Caco-2 (cell line): Measurements from ENCODE around the gene TAGLN2. TPM values are rescaled to one million over a fixed set of nuclear protein-coding genes. Genes with fewer than 3 reads are reported as not detected.

Experiments used
- BruUV-seq: library from RNA; stranded (reverse); fragments of 400-500 nt; replicated peaks from 2 replicates; lab custom pipeline; 2021; lab: Mats Ljungman, UMichigan
- CTCF ChIA-PET: fragments of 300-600 bp; sonication (Branson Sonifier 250); formaldehyde crosslinking; loops from one replicate; lab custom pipeline; 2022; ENCODE audit warnings: antibody characterized with exemption; lab: Charles Lee
- POLR2A ChIA-PET: fragments of 300-600 bp; sonication (Branson Sonifier 250); formaldehyde crosslinking; loops from one replicate; lab custom pipeline; 2022; ENCODE audit warnings: antibody characterized with exemption; lab: Charles Lee
- DNase-seq, 2 experiments: peaks; one replicate each; pipeline versions ENCODE4 v3.0.0 to v3.0.0-alpha.2; 2020 to 2022
- H3K27me3 ChIP-seq: replicated peaks from 2 replicates; pipeline ENCODE4 v1.6.0; 2011; ENCODE audit warnings: low read length; ENCODE audit not compliant: control insufficient read depth, insufficient read depth
- H3K36me3 ChIP-seq: 2 replicates; pipeline ENCODE4 v1.5.1; 2011; ENCODE audit warnings: low read length; ENCODE audit not compliant: control insufficient read depth, insufficient read depth
- H3K4me1 ChIP-seq: fragments of 250-450 bp; sonication (Bioruptor Pico); 2 replicates; pipeline ENCODE4 v1.5.1; 2020; ENCODE audit warnings: mild to moderate bottlenecking
- H3K4me3 ChIP-seq: 2 replicates; pipeline ENCODE4 v1.5.1; 2011; ENCODE audit warnings: low read depth, mild to moderate bottlenecking, control low read depth, low read length
- H3K9me3 ChIP-seq: fragments of 250-450 bp; sonication (Bioruptor Pico); 2 replicates; pipeline ENCODE4 v1.5.1; 2020; ENCODE audit warnings: mild to moderate bottlenecking, moderate library complexity
- H3K27ac Mint-ChIP-seq: one replicate; pipeline ENCODE4 v1.8.0; 2022; ENCODE audit warnings: mixed read lengths; ENCODE audit not compliant: unreplicated experiment
- H3K27me3 Mint-ChIP-seq: one replicate; pipeline ENCODE4 v1.8.0; 2022; ENCODE audit warnings: mixed read lengths; ENCODE audit not compliant: insufficient read depth, unreplicated experiment
- H3K36me3 Mint-ChIP-seq: one replicate; pipeline ENCODE4 v1.8.0; 2022; ENCODE audit warnings: mild to moderate bottlenecking, mixed read lengths; ENCODE audit not compliant: insufficient read depth, unreplicated experiment
- H3K4me1 Mint-ChIP-seq: one replicate; pipeline ENCODE4 v1.8.0; 2022; ENCODE audit warnings: low read depth, mixed read lengths; ENCODE audit not compliant: unreplicated experiment
- H3K4me3 Mint-ChIP-seq: one replicate; pipeline ENCODE4 v1.8.0; 2022; ENCODE audit warnings: mild to moderate bottlenecking, moderate library complexity, mixed read lengths; ENCODE audit not compliant: unreplicated experiment
- H3K9me3 Mint-ChIP-seq: one replicate; pipeline ENCODE4 v1.8.0; 2022; ENCODE audit warnings: mixed read lengths; ENCODE audit not compliant: unreplicated experiment
- intact Hi-C: fragments of 100-400 bp; cut with micrococcal nuclease; formaldehyde crosslinking; loops from one replicate; pipeline ENCODE4 v1.10.0; 2022; ENCODE audit not compliant: unreplicated experiment
- total RNA-seq: library from RNA; stranded (reverse); gene quantifications from 2 replicates; pipeline ENCODE4 v1.2.3, GENCODE V29; 2022
- TF ChIP-seq, protein P1 (sequence below), 2 experiments: fragments of 200-600 bp in 1 of 2; IDR thresholded peaks; 1 replicate in 1 of 2; 2 replicates in 1 of 2; pipeline versions ENCODE4 v1.5.1 to v1.8.0; 2011 to 2022; ENCODE audit warnings: antibody characterized with exemption in 1 of 2, control low read depth in 1 of 2, inconsistent platforms in 1 of 2, low read depth in 1 of 2, low read length in 1 of 2, mild to moderate bottlenecking in 1 of 2, moderate library complexity in 1 of 2; ENCODE audit not compliant: insufficient read depth in 1 of 2, severe bottlenecking in 1 of 2, unreplicated experiment in 1 of 2

TAGLN2 gene
- total RNA-seq, 1 experiment from 2014 or later = 531 TPM

DNA sequence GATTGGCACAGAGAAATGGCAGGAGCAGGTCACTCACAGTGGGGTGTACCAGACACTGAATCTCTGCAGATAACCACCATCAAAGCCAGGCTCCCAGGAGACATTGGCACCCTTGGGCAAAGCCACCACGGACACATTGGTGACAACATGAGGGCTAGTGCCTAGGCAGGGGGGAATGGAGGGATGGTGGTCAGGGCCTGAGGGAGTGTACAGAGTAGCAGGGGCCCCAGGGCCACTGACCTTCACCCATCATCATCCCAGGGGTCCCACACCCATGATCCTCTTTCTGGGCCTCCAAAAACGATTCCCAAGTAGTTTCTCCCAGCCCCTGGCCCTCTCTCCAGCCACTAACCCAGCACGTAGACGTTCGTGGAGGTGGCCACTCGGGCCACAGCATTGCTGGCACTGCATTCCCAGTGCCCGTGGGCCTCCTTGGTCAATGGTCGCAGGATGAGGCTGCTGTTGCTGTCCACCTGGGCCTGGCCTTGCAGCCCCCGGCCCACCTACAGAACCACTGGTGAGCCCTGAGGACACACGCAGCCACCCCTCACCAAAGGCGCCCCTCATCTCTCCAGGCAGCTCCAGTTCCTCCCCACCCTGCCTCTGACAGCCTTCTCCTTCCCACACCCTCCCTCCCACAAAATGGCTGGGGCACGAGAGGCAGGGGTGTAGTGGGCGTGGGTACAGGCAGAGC, 5.9 kb upstream of the TAGLN2 start:
- TF ChIP-seq, protein P1, sequence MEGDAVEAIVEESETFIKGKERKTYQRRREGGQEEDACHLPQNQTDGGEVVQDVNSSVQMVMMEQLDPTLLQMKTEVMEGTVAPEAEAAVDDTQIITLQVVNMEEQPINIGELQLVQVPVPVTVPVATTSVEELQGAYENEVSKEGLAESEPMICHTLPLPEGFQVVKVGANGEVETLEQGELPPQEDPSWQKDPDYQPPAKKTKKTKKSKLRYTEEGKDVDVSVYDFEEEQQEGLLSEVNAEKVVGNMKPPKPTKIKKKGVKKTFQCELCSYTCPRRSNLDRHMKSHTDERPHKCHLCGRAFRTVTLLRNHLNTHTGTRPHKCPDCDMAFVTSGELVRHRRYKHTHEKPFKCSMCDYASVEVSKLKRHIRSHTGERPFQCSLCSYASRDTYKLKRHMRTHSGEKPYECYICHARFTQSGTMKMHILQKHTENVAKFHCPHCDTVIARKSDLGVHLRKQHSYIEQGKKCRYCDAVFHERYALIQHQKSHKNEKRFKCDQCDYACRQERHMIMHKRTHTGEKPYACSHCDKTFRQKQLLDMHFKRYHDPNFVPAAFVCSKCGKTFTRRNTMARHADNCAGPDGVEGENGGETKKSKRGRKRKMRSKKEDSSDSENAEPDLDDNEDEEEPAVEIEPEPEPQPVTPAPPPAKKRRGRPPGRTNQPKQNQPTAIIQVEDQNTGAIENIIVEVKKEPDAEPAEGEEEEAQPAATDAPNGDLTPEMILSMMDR (IDR thresholded peaks at IDR 0.05; ENCODE audit: insufficient read depth in 1 of 2, low read depth in 1 of 2, low read length in 1 of 2, severe bottlenecking in 1 of 2, unreplicated experiment in 1 of 2) = no peak
- no peak overlapping the region for H3K4me3 Mint-ChIP-seq
- no peaks in the 10 kb centered on the region for H3K9me3 ChIP-seq
- no peak overlapping the region for H3K4me3 ChIP-seq
- H3K27me3 ChIP-seq = no peaks in the 10 kb centered on the region
- ChIA-PET CTCF (no interaction called here), POLR2A (interaction anchor here (0.7 kb wide), 1 partner anchor 7 kb away, joined by 3 read pairs; no protein-coding TSS in a partner anchor)
- no peaks in the 10 kb centered on the region for H3K9me3 Mint-ChIP-seq
- H3K27ac Mint-ChIP-seq = peak overlapping the region; percentile 21
- H3K36me3 ChIP-seq = peaks cover 6% of the 10 kb centered on the region
- DNase-seq = no peak
- peaks cover 29% of the 10 kb centered on the region for H3K36me3 Mint-ChIP-seq
- H3K4me1 ChIP-seq = peaks cover 16% of the 10 kb centered on the region
- no peaks in the 10 kb centered on the region for H3K27me3 Mint-ChIP-seq
- BruUV-seq = no TSS peak
- H3K4me1 Mint-ChIP-seq = peaks cover 24% of the 10 kb centered on the region
- intact Hi-C loops = loop anchor here (10.0 kb wide), 1 partner anchor 154 kb away; the partner anchor contains the start of gene KCNJ9

DNA sequence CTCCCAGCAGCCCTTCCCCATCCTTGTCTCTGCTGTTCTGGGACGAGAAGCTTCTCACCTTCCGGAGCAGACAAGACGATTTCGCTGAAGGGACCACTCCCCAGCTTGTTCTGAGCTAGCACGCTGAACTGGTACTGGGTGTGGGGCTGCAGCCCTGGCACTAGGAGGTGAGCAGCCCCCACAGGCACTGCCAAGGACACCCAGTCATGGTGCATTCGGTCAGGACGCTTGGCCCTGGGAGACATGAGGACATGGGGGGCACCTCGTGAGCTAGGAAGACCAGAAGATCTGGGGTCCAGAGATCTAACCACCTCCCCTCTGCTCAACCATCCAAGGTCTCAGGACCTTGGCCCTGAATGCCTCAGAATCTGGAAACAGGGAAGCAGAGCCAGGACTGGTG, 5.3 kb upstream of the TAGLN2 start:
- Histone ChIP-seq H3K4me1 (peaks cover 18% of the 10 kb centered on the region), H3K27me3 (no peaks in the 10 kb centered on the region), H3K36me3 (peaks cover 4% of the 10 kb centered on the region), H3K9me3 (no peaks in the 10 kb centered on the region), H3K4me3 (no peak overlapping the region)
- TF ChIP-seq, protein P1 (IDR thresholded peaks at IDR 0.05; ENCODE audit: insufficient read depth in 1 of 2, low read depth in 1 of 2, low read length in 1 of 2, severe bottlenecking in 1 of 2, unreplicated experiment in 1 of 2) = no peak
- ChIA-PET CTCF (interaction anchor here (1.6 kb wide), 1 partner anchor 78 kb away, joined by 7 read pairs; no protein-coding TSS in a partner anchor), POLR2A (interaction anchor here (0.7 kb wide), 1 partner anchor 8 kb away, joined by 3 read pairs; no protein-coding TSS in a partner anchor)
- Mint-ChIP-seq H3K4me1 (peaks cover 27% of the 10 kb centered on the region), H3K27me3 (no peaks in the 10 kb centered on the region), H3K36me3 (peaks cover 32% of the 10 kb centered on the region), H3K27ac (peak overlapping the region; percentile 21), H3K4me3 (no peak overlapping the region), H3K9me3 (no peaks in the 10 kb centered on the region)
- no TSS peak for BruUV-seq
- no peak for DNase-seq
- intact Hi-C loops = loop anchor here (10.0 kb wide), 1 partner anchor 154 kb away; the partner anchor contains the start of gene KCNJ9

DNA sequence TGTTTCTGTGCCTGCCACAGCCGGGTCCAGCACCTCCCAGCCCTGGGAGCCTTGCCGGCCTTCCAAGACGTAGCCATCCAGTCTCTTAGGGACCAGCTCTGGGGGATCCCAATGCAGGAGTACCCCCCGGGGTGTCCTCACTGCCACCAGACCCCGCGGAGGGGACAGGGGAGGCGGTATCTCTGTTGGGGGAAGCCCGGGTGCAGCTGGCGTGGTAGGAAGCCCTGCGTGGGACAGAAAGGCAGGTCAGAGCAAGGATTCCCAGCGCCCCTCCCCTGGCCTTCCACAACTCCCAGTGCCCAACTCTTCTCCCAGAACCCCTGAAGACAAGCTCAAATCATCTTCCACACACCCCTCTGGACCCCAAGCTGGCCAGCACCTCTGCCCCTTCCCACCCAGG, 4.9 kb upstream of the TAGLN2 start:
- no peak overlapping the region for H3K4me3 ChIP-seq
- peaks cover 18% of the 10 kb centered on the region for H3K4me1 ChIP-seq
- no peak overlapping the region for H3K27ac Mint-ChIP-seq
- no peak for DNase-seq
- TF ChIP-seq, protein P1 (IDR thresholded peaks at IDR 0.05; ENCODE audit: insufficient read depth in 1 of 2, low read depth in 1 of 2, low read length in 1 of 2, severe bottlenecking in 1 of 2, unreplicated experiment in 1 of 2) = no peak
- H3K36me3 ChIP-seq = peaks cover 4% of the 10 kb centered on the region
- H3K9me3 ChIP-seq = no peaks in the 10 kb centered on the region
- intact Hi-C loops = loop anchor here (10.0 kb wide), 1 partner anchor 155 kb away; the partner anchor contains the start of gene KCNJ9
- peaks cover 27% of the 10 kb centered on the region for H3K4me1 Mint-ChIP-seq
- H3K4me3 Mint-ChIP-seq = no peak overlapping the region
- no peaks in the 10 kb centered on the region for H3K27me3 ChIP-seq
- no TSS peak for BruUV-seq
- H3K36me3 Mint-ChIP-seq = peaks cover 36% of the 10 kb centered on the region
- ChIA-PET POLR2A (interaction anchor here (0.7 kb wide), 1 partner anchor 8 kb away, joined by 3 read pairs; no protein-coding TSS in a partner anchor), CTCF (interaction anchor here (0.6 to 1.6 kb wide), 2 partner anchors 78 to 104 kb away, joined by 3 to 7 read pairs; partner anchors contain the start of gene SLAMF8)
- no peaks in the 10 kb centered on the region for H3K9me3 Mint-ChIP-seq
- no peaks in the 10 kb centered on the region for H3K27me3 Mint-ChIP-seq
